K562 (cell line): Measurements from ENCODE around the gene DYSF. TPM values are rescaled to one million over a fixed set of nuclear protein-coding genes. Genes with fewer than 3 reads are reported as not detected.

Source experiments
- ATAC-seq: fragments of 200-7000 bp; cut with Tn5 transposase; 3 replicates; pipeline ENCODE4 v1.9.1; 2020; ENCODE audit warnings: moderate library complexity
- BruUV-seq: library from RNA; stranded (reverse); fragments of 400-500 nt; replicated peaks from 2 replicates; lab custom pipeline; 2021; lab: Mats Ljungman, UMichigan
- CTCF ChIA-PET: fragments of 300-600 bp; formaldehyde crosslinking; extraction: SDS; loops from one replicate; lab custom pipeline; 2021; ENCODE audit warnings: low intra/inter-chr PET ratio; lab: Yijun Ruan, JAX
- POLR2A ChIA-PET: fragments of 300-600, 350-650 bp; sonication (Branson Sonifier 250); formaldehyde crosslinking; extraction: SDS; loops from one replicate; lab custom pipeline; 2021; ENCODE audit warnings: antibody characterized with exemption, inconsistent platforms; lab: Yijun Ruan, JAX
- DNase-seq, 4 experiments: peaks; one replicate each; pipeline versions ENCODE4 v3.0.0 to v3.0.0-alpha.2; 2011 to 2018; ENCODE audit warnings: low spot score in 3 of 4, mixed read lengths in 3 of 4; ENCODE audit errors: extremely low read depth in 1 of 4
- FAIRE-seq: peaks from 2 replicates; lab custom pipeline; 2011; peaks lifted over from hg19 to GRCh38; lab: Jason Lieb, UNC
- H2AFZ ChIP-seq: 2 replicates; pipeline ENCODE4 v1.6.0; 2011; ENCODE audit warnings: low read depth, low read length, control low read depth, inconsistent platforms
- H3K27ac ChIP-seq: fragments of 200-600 bp; 3 replicates; pipeline ENCODE4 v1.8.0; 2011; ENCODE audit warnings: low read depth, mild to moderate bottlenecking, control low read depth, inconsistent platforms, low read length, moderate library complexity, mixed read lengths; ENCODE audit errors: extremely low read depth
- H3K27me3 ChIP-seq, 2 experiments: fragments of 300-600 bp in 1 of 2; 2 replicates in 1 of 2; 3 replicates in 1 of 2; pipeline versions ENCODE4 v1.6.0 to v1.8.0; 2011; ENCODE audit warnings: inconsistent platforms in 2 of 2, low read length in 2 of 2, mild to moderate bottlenecking in 1 of 2, mixed read lengths in 1 of 2, moderate library complexity in 1 of 2; ENCODE audit not compliant: control insufficient read depth in 2 of 2, insufficient read depth in 2 of 2
- H3K36me3 ChIP-seq: fragments of 300-600 bp; 3 replicates; pipeline ENCODE4 v1.8.0; 2011; ENCODE audit warnings: mild to moderate bottlenecking, low read length, inconsistent platforms; ENCODE audit not compliant: control insufficient read depth, insufficient read depth
- H3K4me1 ChIP-seq, 2 experiments: fragments of 200-600 bp in 1 of 2; replicated peaks in 1 of 2; 2 replicates in 1 of 2; 3 replicates in 1 of 2; pipeline versions ENCODE4 v1.5.1 to v1.8.0; 2011; ENCODE audit warnings: inconsistent platforms in 2 of 2, low read length in 2 of 2, mild to moderate bottlenecking in 1 of 2, mixed read lengths in 1 of 2, moderate library complexity in 1 of 2; ENCODE audit not compliant: control insufficient read depth in 2 of 2, insufficient read depth in 2 of 2
- H3K4me2 ChIP-seq: 2 replicates; pipeline ENCODE4 v1.6.1; 2011; ENCODE audit warnings: low read length, control low read depth, inconsistent platforms, mixed read lengths; ENCODE audit not compliant: insufficient read depth
- H3K4me3 ChIP-seq: fragments of 200-600 bp; sonication (generic), shearing (Covaris generic); 2 replicates; pipeline ENCODE4 v1.5.1; 2016; ENCODE audit warnings: control low read depth, inconsistent platforms
- H3K79me2 ChIP-seq: fragments of 200-600 bp; 3 replicates; pipeline ENCODE4 v1.8.0; 2011; ENCODE audit warnings: low read length, inconsistent platforms; ENCODE audit not compliant: control insufficient read depth, insufficient read depth
- H3K9ac ChIP-seq, 2 experiments: 2 replicates each; pipeline versions ENCODE4 v1.6.0 to v1.6.1; 2011; ENCODE audit warnings: low read depth in 2 of 2, low read length in 2 of 2, control low read depth in 1 of 2, inconsistent platforms in 1 of 2, mild to moderate bottlenecking in 1 of 2, mixed read lengths in 1 of 2; ENCODE audit not compliant: insufficient read depth in 1 of 2
- H3K9me1 ChIP-seq: one replicate; pipeline ENCODE4 v1.6.0; 2011; ENCODE audit warnings: inconsistent platforms, mild to moderate bottlenecking, low read length, moderate library complexity; ENCODE audit not compliant: control insufficient read depth, insufficient read depth
- H3K9me3 ChIP-seq: replicated peaks from 2 replicates; pipeline ENCODE4 v1.5.1; 2011; ENCODE audit warnings: low read depth, low read length, inconsistent platforms; ENCODE audit not compliant: control insufficient read depth, insufficient read depth
- H4K20me1 ChIP-seq: replicated peaks from 2 replicates; pipeline ENCODE4 v1.6.1; 2011; ENCODE audit warnings: low read length, inconsistent platforms, mixed read lengths; ENCODE audit not compliant: control insufficient read depth, insufficient read depth
- FOXA1 ChIP-seq: fragments of 450-650 bp; IDR thresholded peaks from 2 replicates; pipeline ENCODE4 v1.6.1; 2016; ENCODE audit warnings: mild to moderate bottlenecking, borderline replicate concordance
- HDAC2 ChIP-seq: fragments of 450-650 bp; IDR thresholded peaks from 2 replicates; pipeline ENCODE4 v1.6.1; 2016; ENCODE audit warnings: mild to moderate bottlenecking
- HMG20B ChIP-seq: fragments of 250-450 bp; sonication (Bioruptor Pico); IDR thresholded peaks from 2 replicates; pipeline ENCODE4 v1.5.0; 2021; ENCODE audit warnings: mild to moderate bottlenecking
- NCOA4 ChIP-seq: fragments of 450-650 bp; IDR thresholded peaks from 2 replicates; pipeline ENCODE4 v1.6.1; 2018; ENCODE audit warnings: mild to moderate bottlenecking; ENCODE audit not compliant: partially characterized antibody
- RBBP5 ChIP-seq: fragments of 200-600 bp; sonication (generic); IDR thresholded peaks from 2 replicates; pipeline ENCODE4 v1.6.1; 2012; ENCODE audit warnings: borderline replicate concordance, mild to moderate bottlenecking, low read length, control low read depth, inconsistent platforms; ENCODE audit not compliant: insufficient read depth, poor library complexity, severe bottlenecking
- SNRNP70 ChIP-seq: fragments of 200-400 bp; formaldehyde crosslinking; optimal IDR thresholded peaks from 2 replicates; pipeline ENCODE3; 2017; ENCODE audit warnings: low read depth, low read length
- WGBS: fragments of 100-300 bp; shearing (Covaris generic); methylation state at CpG from one replicate; pipeline ENCODE4 v1.1.6; 2016; ENCODE audit warnings: low coverage, mixed read lengths; ENCODE audit not compliant: insufficient coverage; ENCODE audit errors: missing lambda C conversion rate; 5-methylcytosine and 5-hydroxymethylcytosine counted together
- in situ Hi-C: fragments of 300-500 bp; cut with MboI; formaldehyde crosslinking; loops from 4 replicates; pipeline ENCODE4 v1.15.0; 2018; ENCODE audit warnings: inconsistent platforms, mixed read lengths
- intact Hi-C: fragments of 100-400 bp; cut with micrococcal nuclease; formaldehyde crosslinking; loops from 2 replicates; pipeline ENCODE4 v1.14.2; 2022
- polyA plus RNA-seq, 8 experiments: library from polyadenylated mRNA; depleted of rRNA in 4 of 8; stranded (reverse) in 5 of 8; unstranded in 3 of 8; fragments of >200 nt; fragmentation: Nextera tagmentation in 2 of 8; fragmentation: Illumina TruSeq in 1 of 8; extraction: Ambion mirVana in 2 of 8; extraction: Trizol in 1 of 8; gene quantifications; 2 replicates each; pipeline versions ENCODE4 v1.2.1 to v1.2.3, GENCODE V29; 2011 to 2014; ENCODE audit warnings: inconsistent platforms in 1 of 8, missing spikeins in 1 of 8
- total RNA-seq, 7 experiments: library from RNA; depleted of rRNA in 6 of 7; stranded (reverse); fragments of >200 nt in 6 of 7; fragmentation: Illumina TruSeq in 2 of 7; extraction: Trizol in 2 of 7; gene quantifications; 2 replicates each; pipeline versions ENCODE4 v1.2.1 to v1.2.3, GENCODE V29; 2011 to 2021; ENCODE audit warnings: low replicate concordance in 1 of 7
- TF ChIP-seq, protein P1 (sequence below): fragments of 450-650 bp; IDR thresholded peaks from 2 replicates; pipeline ENCODE4 v1.6.1; 2016; ENCODE audit warnings: low read depth, mild to moderate bottlenecking, moderate library complexity
- TF ChIP-seq, protein P2 (sequence below), 3 experiments: fragments of 200-800 bp in 1 of 3; sonication (Bioruptor generic) in 1 of 3; sonication (generic) in 1 of 3; formaldehyde crosslinking in 1 of 3; IDR thresholded peaks; 2 replicates each; pipeline versions ENCODE4 v1.6.1 to v1.8.0; 2016 to 2022; ENCODE audit warnings: mild to moderate bottlenecking in 2 of 3, missing compliant biosample characterization in 2 of 3, missing genetic modification characterization in 2 of 3, missing genetic modification reagents in 1 of 3
- TF ChIP-seq, protein P3 (sequence below): fragments of 450-650 bp; IDR thresholded peaks from 2 replicates; pipeline ENCODE4 v1.6.1; 2016; ENCODE audit warnings: mild to moderate bottlenecking, moderate library complexity

DYSF gene
- total and polyA plus RNA-seq, 9 of the 15 experiments (the other 6 are each of a cell fraction or from before 2014, with no cell fraction given) = 0.01 to 0.80 (median 0.29) TPM

DNA sequence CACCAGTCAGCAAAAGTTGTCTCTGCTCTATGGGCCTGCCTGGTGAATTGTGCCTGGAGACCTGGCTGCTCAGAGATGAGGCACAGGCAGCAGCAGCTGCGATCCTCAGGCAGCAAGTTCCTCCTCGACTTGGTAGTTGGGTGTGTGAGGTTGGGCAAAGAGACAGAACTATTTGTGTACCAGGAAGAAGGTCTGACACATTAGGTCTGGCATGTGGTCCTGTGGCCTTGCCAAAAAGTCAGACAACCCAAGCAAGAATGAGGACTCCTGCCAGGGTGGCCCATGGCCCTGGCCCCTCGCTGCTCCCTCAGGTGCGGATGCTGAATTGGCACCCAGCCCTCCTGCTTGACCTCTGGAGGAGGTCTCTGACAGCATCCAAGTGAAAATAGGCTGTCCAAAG is 192.7 kb downstream of the DYSF start:
- in situ Hi-C loops = no loop called here
- H3K9me3 ChIP-seq = no peaks in the 10 kb centered on the region
- 0% methylated on average over 4 of the region's 4 CpGs for whole genome bisulfite sequencing
- TF ChIP-seq, protein P1, sequence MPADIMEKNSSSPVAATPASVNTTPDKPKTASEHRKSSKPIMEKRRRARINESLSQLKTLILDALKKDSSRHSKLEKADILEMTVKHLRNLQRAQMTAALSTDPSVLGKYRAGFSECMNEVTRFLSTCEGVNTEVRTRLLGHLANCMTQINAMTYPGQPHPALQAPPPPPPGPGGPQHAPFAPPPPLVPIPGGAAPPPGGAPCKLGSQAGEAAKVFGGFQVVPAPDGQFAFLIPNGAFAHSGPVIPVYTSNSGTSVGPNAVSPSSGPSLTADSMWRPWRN = no peak
- TF ChIP-seq FOXA1 (no peak), RBBP5 (no peak), HMG20B (CRISPR knock-in tag) (no peak), NCOA4 (no peak), HDAC2 (no peak), SNRNP70 (no peak)
- TF ChIP-seq, protein P2, sequence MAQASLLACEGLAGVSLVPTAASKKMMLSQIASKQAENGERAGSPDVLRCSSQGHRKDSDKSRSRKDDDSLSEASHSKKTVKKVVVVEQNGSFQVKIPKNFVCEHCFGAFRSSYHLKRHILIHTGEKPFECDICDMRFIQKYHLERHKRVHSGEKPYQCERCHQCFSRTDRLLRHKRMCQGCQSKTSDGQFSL (CRISPR knock-in tag; IDR thresholded peaks at IDR 0.05) = no peak
- TF ChIP-seq, protein P2 (tag; IDR thresholded peaks at IDR 0.05) = no peak
- TF ChIP-seq, protein P3, sequence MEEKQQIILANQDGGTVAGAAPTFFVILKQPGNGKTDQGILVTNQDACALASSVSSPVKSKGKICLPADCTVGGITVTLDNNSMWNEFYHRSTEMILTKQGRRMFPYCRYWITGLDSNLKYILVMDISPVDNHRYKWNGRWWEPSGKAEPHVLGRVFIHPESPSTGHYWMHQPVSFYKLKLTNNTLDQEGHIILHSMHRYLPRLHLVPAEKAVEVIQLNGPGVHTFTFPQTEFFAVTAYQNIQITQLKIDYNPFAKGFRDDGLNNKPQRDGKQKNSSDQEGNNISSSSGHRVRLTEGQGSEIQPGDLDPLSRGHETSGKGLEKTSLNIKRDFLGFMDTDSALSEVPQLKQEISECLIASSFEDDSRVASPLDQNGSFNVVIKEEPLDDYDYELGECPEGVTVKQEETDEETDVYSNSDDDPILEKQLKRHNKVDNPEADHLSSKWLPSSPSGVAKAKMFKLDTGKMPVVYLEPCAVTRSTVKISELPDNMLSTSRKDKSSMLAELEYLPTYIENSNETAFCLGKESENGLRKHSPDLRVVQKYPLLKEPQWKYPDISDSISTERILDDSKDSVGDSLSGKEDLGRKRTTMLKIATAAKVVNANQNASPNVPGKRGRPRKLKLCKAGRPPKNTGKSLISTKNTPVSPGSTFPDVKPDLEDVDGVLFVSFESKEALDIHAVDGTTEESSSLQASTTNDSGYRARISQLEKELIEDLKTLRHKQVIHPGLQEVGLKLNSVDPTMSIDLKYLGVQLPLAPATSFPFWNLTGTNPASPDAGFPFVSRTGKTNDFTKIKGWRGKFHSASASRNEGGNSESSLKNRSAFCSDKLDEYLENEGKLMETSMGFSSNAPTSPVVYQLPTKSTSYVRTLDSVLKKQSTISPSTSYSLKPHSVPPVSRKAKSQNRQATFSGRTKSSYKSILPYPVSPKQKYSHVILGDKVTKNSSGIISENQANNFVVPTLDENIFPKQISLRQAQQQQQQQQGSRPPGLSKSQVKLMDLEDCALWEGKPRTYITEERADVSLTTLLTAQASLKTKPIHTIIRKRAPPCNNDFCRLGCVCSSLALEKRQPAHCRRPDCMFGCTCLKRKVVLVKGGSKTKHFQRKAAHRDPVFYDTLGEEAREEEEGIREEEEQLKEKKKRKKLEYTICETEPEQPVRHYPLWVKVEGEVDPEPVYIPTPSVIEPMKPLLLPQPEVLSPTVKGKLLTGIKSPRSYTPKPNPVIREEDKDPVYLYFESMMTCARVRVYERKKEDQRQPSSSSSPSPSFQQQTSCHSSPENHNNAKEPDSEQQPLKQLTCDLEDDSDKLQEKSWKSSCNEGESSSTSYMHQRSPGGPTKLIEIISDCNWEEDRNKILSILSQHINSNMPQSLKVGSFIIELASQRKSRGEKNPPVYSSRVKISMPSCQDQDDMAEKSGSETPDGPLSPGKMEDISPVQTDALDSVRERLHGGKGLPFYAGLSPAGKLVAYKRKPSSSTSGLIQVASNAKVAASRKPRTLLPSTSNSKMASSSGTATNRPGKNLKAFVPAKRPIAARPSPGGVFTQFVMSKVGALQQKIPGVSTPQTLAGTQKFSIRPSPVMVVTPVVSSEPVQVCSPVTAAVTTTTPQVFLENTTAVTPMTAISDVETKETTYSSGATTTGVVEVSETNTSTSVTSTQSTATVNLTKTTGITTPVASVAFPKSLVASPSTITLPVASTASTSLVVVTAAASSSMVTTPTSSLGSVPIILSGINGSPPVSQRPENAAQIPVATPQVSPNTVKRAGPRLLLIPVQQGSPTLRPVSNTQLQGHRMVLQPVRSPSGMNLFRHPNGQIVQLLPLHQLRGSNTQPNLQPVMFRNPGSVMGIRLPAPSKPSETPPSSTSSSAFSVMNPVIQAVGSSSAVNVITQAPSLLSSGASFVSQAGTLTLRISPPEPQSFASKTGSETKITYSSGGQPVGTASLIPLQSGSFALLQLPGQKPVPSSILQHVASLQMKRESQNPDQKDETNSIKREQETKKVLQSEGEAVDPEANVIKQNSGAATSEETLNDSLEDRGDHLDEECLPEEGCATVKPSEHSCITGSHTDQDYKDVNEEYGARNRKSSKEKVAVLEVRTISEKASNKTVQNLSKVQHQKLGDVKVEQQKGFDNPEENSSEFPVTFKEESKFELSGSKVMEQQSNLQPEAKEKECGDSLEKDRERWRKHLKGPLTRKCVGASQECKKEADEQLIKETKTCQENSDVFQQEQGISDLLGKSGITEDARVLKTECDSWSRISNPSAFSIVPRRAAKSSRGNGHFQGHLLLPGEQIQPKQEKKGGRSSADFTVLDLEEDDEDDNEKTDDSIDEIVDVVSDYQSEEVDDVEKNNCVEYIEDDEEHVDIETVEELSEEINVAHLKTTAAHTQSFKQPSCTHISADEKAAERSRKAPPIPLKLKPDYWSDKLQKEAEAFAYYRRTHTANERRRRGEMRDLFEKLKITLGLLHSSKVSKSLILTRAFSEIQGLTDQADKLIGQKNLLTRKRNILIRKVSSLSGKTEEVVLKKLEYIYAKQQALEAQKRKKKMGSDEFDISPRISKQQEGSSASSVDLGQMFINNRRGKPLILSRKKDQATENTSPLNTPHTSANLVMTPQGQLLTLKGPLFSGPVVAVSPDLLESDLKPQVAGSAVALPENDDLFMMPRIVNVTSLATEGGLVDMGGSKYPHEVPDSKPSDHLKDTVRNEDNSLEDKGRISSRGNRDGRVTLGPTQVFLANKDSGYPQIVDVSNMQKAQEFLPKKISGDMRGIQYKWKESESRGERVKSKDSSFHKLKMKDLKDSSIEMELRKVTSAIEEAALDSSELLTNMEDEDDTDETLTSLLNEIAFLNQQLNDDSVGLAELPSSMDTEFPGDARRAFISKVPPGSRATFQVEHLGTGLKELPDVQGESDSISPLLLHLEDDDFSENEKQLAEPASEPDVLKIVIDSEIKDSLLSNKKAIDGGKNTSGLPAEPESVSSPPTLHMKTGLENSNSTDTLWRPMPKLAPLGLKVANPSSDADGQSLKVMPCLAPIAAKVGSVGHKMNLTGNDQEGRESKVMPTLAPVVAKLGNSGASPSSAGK = no peak

More for the DNA sequence above, 192.7 kb downstream of the DYSF start:
- no peaks in the 10 kb centered on the region for H3K9me1 ChIP-seq
- 0 out of 2 replicates have a peak, but pooled peaks cover 2% of the 10 kb centered on the region for H4K20me1 ChIP-seq
- FAIRE-seq = no peak
- H3K4me3 ChIP-seq = no peak overlapping the region
- H3K36me3 ChIP-seq = no peaks in the 10 kb centered on the region
- no peak for ATAC-seq
- no TSS peak for BruUV-seq
- H3K79me2 ChIP-seq = no peaks in the 10 kb centered on the region
- intact Hi-C loops = no loop called here
- H3K9ac ChIP-seq = no peak overlapping the region
- no peak overlapping the region for H3K4me2 ChIP-seq
- ChIA-PET POLR2A (no interaction called here), CTCF (no interaction called here)
- no peak overlapping the region for H3K27ac ChIP-seq
- peaks cover 3 to 33% of the 10 kb centered on the region in 2 experiments; a peak in 4 of 5 replicates for H3K27me3 ChIP-seq
- H2AFZ ChIP-seq = no peak overlapping the region
- no peak for DNase-seq
- H3K4me1 ChIP-seq = no peaks in the 10 kb centered on the region
